CD4-positive, alpha-beta T cell treated with Interleukin-17A for 1 hour (primary cell): Measurements from ENCODE around the gene DCUN1D3.
A peak's percentile ranks its signal among the peaks of the same experiment; 100 is the strongest.

ENCODE experiments used
- DNase-seq: peaks from one replicate; pipeline ENCODE4 v3.0.0-alpha.2; 2020

Gene DCUN1D3

DNA sequence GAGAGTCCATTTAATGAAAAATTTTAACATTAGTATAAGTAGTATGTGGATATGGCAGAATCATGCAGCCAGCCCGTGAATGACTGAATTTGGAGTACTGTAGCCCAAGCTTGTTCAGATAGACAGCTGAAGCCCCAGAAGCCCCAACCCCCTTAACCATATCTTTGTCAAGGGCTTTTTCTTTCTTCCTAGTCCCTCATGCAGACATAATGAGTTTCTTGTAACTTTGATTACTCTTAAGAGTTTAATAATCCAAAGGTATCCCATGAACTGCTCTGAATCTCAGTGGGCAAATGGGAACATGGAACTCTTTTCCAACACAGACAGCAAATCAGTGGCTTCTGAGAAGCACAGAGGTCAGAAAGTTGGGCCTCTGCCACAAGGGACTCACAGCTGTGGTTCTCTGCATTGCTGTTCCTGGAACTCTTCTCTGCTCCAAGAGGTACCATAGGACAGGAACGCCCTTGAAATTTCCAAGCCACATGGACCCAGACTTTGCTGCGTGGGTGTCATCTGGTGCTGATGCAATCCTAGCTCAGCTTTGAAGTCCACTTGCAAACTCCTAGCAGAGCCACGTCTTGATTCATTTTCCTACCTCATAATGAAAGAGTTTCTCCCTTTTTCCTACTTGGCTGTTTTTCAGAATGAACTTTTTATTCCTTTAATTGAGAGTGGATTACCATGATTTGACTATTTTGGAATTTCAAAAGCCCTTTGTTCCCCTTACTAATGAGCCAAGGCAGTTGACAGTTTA lies 18.5 kb upstream of the DCUN1D3 start:
- no peak for DNase-seq

DNA sequence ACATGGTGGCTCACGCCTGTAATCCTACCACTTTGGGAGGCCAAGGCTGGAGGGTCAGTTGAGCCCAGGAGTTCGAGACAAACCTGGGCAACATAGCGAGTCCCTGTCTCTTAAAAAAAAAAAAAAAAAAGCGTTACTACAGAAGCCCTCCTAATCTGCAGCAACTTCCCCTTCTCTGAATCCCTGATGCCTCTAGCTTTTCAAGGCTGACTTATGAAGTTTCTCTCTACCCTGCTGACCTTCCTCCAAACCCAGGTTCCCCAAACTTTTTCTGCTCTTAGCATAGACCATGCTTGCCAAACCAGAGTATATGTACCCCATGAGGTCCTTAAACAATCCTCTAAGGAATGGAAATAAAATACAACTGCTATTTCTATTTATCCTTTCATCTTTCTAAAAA lies 16.8 kb upstream of the DCUN1D3 start:
- no peak for DNase-seq

DNA sequence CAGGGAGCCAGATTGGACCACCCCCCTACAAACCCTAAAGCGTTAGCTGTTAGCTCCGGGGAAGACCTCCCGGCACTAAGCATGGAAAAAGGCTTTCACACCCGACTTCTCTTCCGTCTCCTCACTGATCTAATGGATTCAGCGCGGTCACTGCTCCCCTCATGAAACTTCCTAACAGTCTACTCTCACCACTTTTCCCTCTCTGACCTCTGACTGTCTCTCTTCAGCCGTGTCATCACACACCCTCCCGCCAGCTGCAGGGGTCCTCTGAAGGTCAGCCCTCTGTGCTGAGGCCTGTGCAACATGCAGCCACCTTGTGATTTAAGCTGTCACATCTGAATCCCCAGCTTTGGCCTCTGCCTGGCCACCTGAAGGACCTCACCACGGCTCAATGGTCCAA lies 16.1 kb upstream of the DCUN1D3 start:
- no peak for DNase-seq

DNA sequence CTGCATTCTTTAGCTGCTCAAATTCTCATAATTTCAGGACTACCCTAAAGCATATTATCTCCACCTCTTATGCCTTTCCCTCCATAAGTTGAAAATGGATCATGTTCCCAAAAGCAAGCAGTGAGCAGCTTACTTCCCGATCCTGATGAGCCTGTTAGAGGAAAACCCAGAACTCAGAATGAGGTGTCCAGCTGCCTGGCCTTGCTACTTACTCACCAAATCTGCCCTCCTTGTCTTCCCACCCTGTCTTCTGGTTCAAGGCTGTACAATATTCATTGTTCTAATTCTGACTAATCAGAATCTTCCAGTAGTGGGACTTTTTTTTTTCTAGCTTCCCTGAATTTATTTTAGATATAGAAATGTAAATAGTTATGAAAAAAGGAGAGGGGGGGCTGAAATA lies 11.2 kb upstream of the DCUN1D3 start:
- DNase-seq: no peak

DNA sequence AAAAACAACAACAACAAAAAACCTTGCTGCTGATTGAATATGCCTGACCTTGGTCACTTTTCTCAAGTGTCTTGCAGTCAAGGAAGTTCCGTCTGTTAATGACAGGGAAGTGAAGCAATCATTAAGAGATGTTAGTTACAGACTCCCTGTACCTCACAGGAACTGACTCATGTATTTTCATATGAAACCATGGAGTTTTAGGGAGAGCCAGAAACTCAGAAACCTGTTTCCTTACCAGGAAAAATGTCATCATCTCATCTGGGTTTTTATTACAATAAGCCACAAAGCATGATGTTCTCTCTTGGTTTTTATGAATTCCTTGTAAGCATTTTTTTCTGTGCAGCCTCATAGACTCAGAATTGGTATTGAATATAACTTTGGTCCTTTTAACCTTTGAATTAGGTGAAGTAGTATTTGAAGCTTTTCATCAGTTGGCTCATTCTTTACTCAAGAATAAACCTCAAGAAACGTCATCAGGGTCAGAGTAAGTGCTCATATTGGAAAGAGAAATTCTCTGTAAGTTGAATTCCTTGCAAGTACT lies 10.7 kb upstream of the DCUN1D3 start:
- DNase-seq: peak; percentile 12

DNA sequence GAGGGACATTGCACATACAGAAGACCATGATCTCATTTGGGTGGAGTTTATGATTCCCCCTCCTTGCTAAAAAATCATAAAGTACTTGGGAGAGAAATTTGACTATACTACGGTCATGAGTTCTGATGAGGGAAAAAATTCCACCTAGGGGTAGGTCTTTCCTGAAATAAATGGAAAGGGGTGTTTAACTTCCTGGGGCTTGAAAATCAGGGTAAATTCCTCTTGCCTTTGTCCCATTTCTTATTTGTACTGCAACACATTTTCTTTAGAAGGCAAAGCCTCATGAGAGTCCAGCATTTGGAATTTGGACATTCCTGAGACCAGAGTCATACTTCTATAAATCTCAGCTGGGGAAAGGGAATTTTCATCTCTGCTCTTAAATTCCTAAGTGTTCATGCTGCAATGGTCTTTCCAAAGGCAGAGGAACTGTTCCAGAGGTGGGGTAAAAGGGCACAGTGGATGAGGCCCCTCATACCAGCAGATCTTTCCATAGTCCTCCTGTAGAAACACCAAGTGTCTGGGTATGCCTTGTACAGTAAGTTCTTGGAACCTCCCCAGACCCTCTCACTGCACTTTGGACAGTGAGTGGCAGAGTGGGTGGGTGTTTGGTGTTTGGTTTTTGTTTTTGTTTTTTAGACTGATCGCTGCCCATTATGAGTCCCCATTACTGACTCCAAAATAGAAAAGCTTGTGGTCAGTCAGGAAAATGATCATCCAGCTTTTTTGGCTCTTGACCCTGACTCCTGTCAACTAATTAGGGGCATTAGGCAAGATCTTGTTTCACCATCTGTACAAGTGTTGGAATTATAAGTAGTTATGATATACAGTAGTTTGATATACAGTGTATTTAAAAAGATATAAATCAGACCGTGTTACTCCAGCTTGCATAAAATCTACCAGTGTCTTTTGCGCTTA lies 6.4 kb upstream of the DCUN1D3 start:
- no peak for DNase-seq

DNA sequence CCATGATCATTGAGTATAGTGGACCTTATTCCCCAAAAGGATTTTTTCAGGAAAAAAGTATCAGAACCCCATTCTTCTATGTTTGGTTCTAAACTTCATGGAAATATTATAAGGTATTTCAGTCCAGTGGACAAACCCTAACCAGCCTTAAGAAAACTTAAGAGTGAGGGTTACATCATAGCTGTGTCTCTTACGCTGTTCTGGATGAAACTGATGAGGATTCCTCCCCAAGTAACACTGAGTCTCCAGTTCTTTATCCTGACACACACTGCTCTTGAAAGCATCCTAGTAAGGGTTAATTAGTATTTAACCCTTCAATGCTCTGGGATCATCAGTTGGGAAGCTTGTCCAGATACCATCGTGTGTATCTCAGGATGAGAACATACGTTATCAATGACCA lies 5.4 kb upstream of the DCUN1D3 start:
- no peak for DNase-seq

DNA sequence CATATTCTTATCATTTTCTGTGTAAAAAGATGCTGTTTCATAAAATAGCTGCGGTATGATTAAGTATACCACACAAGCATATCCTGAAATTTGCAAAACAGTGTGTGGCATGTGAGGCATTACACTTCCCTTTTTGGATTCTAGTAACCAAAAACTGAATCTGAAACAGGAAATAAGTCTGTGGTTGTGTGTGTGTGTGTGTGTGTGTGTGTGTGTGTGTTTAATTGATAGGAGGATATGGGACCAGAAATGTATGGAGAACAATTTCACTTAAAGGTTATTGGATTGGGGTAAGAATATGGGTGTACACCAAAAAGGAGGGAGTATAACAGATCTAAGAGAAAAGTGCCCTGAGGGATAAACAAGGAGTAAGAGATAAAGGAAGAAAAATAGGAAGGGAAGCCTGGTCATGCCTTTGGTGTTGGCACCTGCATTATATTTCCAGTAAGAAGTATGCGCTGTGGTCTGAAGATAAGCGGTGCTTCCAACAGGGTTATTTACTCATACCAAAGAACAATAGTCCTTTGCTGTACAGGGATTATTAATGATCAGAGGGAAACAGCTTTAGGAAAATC lies 4.4 kb upstream of the DCUN1D3 start:
- peak; percentile 73 for DNase-seq

DNA sequence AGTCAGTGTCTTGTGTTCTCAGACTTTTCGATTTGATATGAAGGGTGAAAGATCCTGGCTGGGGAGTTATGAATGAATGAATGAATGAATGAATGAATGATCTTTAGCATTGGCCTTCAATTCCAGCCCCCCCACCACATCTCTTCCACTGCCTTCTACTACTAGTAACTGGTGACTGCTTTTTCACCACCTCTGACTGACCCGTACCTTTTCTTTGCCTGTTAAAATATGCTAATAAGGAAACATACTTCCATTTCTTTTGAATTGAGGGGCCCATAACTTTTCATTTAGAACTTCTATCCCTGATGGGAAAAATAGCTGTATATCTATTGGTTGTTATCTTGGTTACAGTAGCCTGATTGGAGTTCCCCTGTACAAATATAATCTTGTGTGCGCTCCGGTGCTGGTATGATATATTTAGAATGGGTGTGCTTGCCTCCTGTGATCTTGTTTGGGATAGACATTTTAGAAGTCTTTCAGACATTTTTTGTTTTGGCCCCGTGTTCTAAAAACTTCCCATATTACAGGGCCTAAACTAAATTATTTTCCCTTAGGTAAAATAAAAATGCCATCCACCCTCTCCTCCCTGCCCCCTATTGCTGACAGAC lies 3.8 kb upstream of the DCUN1D3 start:
- no peak for DNase-seq

DNA sequence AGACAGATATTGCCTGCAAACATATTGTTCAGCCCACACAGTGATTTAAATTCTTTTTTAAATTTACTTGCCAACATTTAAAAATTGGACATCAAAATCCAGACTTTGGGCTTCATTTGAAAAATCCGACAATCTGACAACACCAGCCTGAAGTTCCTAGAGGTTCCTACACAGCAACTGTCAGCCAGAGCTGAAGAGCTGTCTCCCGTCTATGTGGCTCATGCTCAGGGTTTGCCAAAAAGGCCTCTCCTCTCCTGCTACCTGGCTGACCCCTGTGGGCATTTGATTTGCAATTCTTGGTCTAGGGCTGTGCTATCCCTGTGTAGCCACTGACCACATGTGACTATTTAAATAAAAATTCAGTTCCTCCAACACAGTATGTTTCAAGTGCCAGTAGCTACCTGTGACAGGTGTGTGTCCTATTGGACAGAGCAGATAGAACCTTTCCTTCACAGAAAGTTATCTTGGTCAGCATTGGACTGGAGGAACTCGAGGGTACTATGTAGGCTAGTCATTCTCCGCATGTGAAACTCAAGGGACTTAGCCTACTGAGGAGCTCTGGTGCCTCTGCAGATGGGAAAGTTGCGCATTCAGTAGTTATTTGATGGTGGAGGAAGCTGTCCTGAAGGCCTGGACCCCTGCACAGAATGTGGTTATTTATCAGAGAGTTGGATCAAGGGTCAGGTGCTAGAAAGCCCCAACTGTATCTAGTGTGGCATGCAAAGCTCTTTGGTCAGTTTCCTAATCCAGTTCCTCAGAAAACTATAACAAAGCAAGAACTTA lies 3.1 kb upstream of the DCUN1D3 start:
- no peak for DNase-seq

DNA sequence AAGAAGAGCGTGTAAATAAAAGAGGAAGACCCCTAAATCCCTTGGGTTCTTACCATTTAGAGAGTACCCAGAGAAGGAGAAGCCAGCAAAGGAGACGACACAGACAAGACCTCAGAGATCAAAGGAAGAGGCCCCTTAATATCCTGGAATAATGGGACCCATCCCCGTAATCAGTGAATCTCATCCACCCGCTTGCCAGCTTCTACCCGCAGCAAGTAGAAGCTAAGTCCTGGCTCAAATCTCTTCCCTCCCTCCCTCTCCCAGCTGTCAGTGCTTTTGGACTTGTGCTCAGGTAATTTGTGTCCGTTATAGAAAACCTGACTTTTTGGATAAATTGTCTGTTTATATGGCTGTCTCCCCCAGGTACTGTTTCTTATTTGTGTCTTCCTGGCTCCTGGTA lies 2.3 kb upstream of the DCUN1D3 start:
- DNase-seq: no peak

DNA sequence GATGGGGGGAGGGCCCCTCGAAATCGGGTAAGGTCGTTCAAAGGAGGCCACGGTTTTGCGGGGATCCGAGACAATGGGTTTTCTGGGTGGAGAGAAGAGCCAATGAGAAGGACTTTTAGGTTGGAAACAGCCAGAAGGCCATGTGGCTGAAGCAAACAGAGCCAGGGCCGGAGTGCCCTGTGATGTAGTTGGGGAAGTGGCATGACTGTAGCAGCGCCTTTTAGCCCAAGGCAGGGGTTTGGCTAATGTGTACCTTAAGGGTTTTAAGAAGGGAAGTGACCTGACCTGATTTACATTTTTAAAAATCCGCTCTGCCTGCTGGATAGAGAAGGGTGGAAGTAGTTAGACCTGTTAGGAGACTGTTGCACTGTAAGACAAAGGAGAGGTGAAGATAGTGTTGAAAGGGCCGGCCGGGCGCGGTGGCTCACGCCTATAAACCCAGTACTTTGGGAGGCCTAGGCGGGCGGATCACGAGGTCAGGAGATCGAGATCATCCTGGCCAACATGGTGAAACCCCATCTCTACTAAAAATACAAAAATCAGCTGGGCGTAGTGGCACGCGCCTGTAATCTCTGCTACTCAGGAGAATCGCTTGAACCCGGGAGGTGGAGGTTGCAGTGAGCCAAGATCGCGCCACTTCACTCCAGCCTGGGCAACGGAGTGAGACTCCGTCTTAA lies 1.4 kb upstream of the DCUN1D3 start:
- peak; percentile 58 for DNase-seq

DNA sequence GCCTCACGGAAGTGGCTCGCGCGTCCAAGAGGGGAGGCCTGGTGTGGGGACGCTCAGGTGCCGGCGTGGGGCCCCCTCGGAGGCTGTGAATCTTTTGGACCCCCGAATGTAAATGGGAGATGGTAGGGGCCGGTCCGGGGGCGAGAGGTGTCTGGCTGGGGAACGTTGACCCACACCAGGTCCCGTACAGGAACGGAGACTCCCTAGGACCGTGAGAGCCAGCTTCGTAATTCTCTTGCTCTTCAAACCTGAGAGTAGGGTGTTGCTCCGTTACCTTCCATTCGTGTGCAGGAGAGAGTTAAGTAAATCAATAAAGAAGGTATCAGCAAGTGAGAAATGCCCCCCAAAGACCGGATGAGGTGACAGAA lies 894 bp upstream of the DCUN1D3 start:
- no peak for DNase-seq

DNA sequence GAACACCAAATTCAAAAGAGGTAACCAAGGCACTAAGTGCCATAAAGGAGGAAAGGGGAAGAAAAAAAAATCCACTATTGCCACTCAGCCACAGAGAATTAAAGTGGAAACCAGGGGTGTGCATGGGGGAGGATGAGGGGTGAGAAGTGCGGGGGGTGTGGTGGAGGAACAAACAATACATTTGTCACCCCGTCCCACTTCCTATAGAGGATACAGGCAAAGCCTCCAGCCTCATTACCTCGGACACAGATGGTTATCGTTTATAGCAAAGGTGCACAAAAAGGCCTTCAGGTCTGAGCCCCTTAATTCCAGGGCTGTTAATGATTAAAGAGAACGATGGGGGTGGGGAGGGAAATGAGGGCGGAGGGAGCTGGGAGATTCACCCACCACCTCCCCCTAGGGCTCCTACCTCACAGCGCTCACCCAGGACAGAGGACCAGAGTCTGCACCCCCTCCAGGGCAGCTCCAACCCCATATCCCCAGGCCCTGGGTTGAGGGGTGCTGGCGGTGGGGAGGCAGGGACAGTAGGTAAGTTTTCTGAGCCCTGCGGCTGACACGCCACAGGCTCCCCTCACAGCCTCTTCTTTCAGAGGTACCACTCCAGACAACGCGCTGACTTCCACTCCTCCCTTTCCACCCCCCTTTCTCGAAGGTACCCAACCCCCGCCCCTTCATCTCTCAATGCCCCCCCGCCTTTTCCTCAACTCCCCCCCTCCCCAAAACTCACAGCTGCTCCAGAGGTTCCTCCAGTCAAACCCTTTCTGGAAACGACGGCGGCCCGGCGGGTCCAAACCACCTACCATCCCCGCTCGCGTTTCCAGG lies 470 bp downstream of the DCUN1D3 start:
- DNase-seq: no peak

DNA sequence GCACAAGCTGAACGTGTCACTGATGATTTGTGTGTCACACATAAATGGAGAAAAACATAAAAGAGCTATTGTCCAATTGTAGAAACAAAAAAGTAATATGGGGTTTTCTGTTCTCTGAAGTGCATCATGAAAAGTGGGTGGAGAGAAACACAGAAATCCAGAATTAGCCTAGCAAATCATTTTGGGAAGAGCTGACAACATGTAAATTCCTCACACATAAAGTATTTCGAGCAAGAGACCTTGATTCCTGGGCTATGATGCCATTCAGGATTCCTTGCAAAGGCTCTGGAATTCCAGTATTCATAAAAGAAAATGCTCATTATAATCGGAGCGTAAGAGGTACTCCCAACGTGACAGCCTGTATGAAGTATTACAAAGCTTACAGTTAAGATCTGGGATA lies 1.1 kb downstream of the DCUN1D3 start:
- DNase-seq: no peak

DNA sequence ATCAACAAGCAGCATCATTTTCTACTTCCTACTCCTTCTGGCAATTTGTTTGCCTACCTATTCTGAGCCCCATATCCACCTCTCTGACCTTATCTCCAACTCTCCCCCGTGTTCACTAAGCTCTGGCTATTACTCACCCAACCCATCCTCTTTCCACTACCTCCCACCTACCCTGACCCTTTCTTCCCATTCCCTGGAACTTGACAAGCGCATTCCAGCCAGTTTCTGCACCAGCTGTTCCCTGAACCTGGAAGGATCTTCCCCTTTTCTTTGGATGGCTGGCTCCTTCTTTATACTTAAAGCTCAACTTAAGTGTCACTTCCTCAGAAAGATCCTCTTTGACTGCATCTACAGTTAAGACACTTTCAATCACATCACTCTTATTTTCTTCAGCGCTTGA lies 2.2 kb downstream of the DCUN1D3 start:
- no peak for DNase-seq

DNA sequence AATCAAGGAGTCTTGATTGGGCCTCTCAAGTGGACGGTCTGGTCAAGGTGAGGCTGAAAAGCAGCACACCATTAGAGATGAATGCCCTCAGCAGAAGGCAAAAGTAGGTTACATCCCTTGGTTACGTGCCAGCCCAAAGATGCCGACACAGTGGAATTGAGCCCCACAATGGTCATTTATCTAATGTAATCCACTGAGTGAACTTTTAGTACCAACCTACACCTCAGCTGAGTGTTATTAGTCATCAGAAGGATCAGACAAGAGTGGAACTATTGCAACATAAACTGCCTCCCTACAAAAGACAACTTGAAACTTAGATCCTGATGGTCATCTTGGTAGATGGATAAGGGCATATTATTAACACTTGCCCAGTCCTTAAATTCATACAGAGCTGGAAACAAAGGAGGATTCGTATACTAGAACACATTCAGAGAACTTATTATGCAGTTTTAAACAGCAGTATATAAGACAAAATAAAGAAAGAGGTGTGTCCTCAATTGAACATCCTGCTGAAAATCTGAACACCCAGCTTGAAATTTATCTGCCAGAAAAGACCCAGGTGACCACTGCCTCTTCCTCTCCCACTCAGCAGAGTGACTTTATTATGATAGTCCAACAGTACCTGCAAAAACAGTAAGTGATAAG lies 2.8 kb downstream of the DCUN1D3 start:
- DNase-seq: no peak

DNA sequence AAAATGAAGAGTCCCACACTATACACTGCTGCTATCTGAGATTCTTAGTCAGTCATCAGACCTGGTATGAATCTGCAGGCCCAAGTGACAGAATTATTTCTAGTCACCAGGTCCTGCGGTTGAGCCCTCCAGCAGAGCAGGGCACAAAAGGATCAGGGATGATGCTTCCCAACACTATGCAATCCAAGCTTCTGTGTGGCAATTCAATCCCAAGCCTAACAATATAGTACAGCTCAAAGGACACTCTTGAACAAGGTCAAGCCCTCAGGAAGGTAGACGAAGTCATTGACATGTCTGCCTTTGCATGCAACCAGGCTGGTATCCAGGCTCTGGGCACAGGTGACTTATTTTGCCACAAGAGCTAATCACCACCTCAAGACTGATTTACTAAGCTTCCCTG lies 5.8 kb downstream of the DCUN1D3 start:
- no peak for DNase-seq

DNA sequence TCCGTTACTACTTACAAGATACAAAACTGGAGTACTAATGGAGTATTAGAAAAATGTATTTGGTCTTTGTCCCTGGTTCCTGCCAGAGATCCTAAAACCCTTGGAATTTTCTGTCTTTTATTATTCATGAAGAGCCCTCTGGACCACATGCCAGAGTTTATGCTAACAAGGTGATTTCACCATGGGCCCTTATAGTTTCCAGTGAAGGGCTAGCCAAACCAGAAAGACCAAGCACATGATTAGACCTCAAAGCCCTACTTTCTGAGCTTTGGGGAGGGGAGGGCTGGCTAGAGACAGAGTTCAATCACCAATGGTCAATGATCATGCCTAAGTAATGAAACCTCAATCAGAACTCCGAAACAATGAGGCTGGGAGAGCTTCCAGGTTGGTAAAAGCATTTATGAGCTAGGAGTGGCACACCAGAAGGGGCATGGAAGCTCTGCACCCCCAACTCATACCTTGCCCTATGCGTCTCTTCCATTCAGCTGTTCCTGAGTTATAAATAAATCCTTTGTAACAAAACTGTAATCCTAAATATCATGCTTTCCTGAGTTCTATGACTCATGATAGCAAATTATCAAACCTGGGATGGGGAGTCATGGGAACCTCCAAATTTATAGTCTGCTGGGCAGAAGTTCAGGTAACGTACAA lies 10.4 kb downstream of the DCUN1D3 start:
- no peak for DNase-seq

DNA sequence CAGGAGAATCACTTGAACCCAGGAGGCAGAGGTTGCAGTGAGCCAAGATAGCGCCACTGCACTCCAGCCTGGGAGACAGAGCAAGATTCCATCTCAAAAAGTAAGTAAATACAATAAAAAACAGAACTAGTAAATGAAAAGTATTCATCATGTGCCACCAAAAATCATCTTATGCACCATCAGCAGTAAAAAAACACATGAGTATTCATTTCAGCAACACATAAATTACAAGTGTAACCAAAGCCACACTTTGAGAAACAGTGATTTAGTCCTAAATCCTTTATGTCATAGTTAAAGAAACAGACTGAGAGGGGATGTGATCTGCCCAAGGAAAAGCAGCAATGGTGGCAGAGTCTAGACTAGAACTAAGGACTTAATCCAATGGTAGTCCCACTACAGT lies 13.0 kb downstream of the DCUN1D3 start:
- no peak for DNase-seq
